Measurements from ENCODE around the gene SOCS7. TPM values are rescaled to one million over a fixed set of nuclear protein-coding genes. Genes with fewer than 3 reads are reported as not detected.

Gene SOCS7
- total RNA-seq, 1 donor from 2014 or later = 10.3 TPM

DNA sequence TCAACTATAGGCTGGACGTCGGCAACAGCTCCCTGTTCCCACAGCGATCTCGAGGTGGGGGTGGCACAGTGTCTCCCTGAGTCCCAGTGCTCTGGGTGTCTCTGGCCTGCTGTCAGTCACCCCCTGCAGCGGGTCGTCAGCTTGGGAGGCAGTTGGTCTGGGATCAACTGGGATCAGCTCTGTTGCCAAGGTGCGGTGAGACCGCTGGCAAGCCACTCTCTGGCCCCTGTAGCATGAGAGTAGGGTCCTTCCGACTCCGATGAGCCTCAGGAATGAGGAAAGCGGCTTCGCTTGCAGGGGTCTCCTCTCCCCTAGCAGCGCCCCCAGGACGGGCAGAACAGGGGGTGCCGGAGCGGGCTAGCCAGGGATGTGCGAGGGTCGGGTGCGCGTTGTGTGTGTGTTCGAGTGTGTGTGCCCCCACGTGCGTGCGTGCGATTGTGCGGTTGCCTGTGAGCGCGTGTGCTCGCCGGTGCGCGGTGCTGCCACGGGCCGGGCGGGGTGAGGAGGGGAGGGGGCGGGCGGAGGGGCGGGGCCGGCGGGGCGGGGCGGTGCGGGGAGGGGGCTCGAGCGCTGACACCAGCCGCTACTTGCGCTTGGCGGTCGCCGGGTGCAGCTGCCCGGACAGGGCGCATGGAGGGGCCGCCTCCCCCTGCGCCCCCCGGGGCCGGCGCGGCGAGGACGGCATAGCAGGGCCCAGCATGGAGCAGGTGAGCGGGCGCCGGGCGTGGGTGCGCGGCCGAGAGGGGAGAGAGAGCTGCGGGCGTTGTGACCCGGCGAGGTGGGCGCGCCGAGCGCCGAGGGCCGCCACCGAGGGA is 67.3 kb downstream of the SOCS7 start:
- H3K27ac ChIP-seq = no peak overlapping the region
- intact Hi-C loops (cut with DNase I) = no loop called here

DNA sequence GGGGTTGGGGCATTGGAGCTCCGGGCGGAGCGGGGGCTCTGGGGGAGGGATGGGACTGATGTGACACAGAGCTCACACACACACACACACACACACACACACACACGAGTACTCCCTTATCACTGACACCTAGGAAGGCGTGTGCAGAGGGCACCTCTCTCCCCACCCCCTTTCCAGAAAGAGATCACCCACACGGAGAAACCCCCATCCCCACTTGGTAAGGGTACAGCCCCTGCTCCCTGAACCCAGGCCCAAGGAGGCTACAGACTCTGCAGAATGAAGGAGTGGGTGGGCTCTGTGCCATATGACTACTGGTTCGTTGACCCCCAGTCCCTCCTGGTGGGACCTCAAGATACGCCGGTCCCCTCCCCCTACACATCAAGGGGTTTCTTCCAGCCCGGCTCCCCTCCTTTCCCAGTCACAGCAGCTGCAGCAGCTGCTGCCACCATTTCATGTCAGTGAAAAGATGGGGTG is 67.9 kb downstream of the SOCS7 start:
- no peaks in the 10 kb centered on the region for H3K36me3 ChIP-seq
- no peaks in the 10 kb centered on the region for H3K9me3 ChIP-seq
- TF ChIP-seq, protein P1, sequence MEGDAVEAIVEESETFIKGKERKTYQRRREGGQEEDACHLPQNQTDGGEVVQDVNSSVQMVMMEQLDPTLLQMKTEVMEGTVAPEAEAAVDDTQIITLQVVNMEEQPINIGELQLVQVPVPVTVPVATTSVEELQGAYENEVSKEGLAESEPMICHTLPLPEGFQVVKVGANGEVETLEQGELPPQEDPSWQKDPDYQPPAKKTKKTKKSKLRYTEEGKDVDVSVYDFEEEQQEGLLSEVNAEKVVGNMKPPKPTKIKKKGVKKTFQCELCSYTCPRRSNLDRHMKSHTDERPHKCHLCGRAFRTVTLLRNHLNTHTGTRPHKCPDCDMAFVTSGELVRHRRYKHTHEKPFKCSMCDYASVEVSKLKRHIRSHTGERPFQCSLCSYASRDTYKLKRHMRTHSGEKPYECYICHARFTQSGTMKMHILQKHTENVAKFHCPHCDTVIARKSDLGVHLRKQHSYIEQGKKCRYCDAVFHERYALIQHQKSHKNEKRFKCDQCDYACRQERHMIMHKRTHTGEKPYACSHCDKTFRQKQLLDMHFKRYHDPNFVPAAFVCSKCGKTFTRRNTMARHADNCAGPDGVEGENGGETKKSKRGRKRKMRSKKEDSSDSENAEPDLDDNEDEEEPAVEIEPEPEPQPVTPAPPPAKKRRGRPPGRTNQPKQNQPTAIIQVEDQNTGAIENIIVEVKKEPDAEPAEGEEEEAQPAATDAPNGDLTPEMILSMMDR (IDR thresholded peaks at IDR 0.05) = no peak
- peaks cover 15 to 39% of the 10 kb centered on the region in 2 donors for H3K4me1 ChIP-seq
- no peaks in the 10 kb centered on the region for H3K27me3 ChIP-seq
- H3K27ac ChIP-seq = peak overlapping the region in 1 of 2 donors; percentile 84
- DNase-seq (ENCODE audit: low spot score in 2 of 2) = no peak
- intact Hi-C loops (cut with DNase I) = no loop called here
- H3K4me3 ChIP-seq = peak overlapping the region; percentile 54 to 69

More for the DNA sequence above, 67.3 kb downstream of the SOCS7 start:
- H3K4me3 ChIP-seq = peak overlapping the region; percentile 54 to 69
- H3K36me3 ChIP-seq = no peaks in the 10 kb centered on the region
- H3K4me1 ChIP-seq = peaks cover 15 to 39% of the 10 kb centered on the region in 2 donors
- no peaks in the 10 kb centered on the region for H3K27me3 ChIP-seq
- TF ChIP-seq, protein P1 (IDR thresholded peaks at IDR 0.05) = no peak
- DNase-seq (ENCODE audit: low spot score in 2 of 2) = no peak
- H3K9me3 ChIP-seq = no peaks in the 10 kb centered on the region

DNA sequence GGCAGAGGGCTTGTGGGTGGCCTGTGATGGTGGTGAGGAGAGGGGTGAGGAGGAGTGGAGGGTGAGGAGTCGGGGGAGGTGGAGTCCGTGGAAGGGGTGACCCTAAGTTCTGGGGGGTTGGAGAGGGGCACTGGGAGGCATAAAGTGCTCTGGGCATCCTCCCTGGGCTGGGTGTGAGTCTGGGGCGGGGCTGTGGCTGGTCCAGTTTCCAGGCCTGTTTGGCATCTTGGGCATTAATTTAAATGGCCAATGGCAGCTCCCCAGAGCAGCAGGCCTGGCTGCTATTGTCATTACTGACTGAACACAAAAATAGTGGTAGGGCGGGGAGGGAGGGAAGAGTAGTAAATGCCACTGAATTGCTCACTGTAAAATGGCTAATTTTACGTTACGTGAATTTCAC is 68.9 kb downstream of the SOCS7 start:
- peak overlapping the region in 1 of 2 donors; percentile 50 for H3K4me3 ChIP-seq
- H3K27me3 ChIP-seq = no peaks in the 10 kb centered on the region
- H3K4me1 ChIP-seq = peaks cover 15 to 39% of the 10 kb centered on the region in 2 donors
- intact Hi-C loops (cut with DNase I) = loop anchor here (5.0 to 10.0 kb wide), 2 partner anchors 162 to 244 kb away; no protein-coding TSS in a partner anchor
- H3K27ac ChIP-seq = peak overlapping the region; percentile 82 to 84
- H3K36me3 ChIP-seq = no peaks in the 10 kb centered on the region
- DNase-seq (ENCODE audit: low spot score in 2 of 2) = no peak
- TF ChIP-seq, protein P1 (IDR thresholded peaks at IDR 0.05) = no peak
- H3K9me3 ChIP-seq = no peaks in the 10 kb centered on the region

DNA sequence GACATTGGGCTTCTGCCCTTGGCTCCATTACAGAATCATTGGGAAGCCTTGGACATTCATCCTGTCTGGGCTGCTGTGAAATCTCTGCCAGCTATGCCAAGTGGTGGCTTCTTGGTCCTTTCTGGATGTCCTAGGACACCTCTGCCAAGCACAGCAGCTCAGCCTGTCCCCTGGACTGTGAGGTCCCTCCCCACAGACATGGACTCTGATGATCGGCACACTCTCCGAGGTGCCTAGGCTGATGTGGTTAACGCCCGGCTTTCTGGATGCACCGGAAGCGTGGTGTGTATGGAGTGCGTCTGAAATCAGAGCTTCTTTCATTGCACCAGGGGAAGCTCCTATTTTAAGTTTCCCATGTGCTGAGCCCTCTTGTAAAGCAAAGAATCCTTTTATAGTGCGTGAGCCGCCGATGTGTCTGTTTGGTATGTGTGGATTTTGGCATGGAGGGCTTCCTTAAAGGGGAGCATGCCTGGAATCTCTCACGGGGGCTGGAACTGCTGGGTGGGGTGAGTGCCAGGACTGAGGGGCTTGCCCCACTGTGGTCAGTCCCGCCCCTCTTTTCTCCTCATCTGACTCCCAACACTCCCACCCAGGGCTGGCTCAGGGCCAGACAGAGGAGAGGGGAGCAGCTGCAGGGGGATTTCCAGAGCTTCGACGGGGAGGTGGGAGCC is 69.7 kb downstream of the SOCS7 start:
- intact Hi-C loops (cut with DNase I) = loop anchor here (5.0 to 10.0 kb wide), 2 partner anchors 161 to 243 kb away; no protein-coding TSS in a partner anchor
- Histone ChIP-seq H3K4me1 (peaks cover 15 to 43% of the 10 kb centered on the region in 2 donors), H3K27ac (peak overlapping the region; percentile 82 to 84), H3K9me3 (no peaks in the 10 kb centered on the region), H3K27me3 (no peaks in the 10 kb centered on the region), H3K36me3 (no peaks in the 10 kb centered on the region), H3K4me3 (peak overlapping the region; percentile 14 to 50)
- peak in 1 of 2 donors; percentile 81 for DNase-seq (ENCODE audit: low spot score in 2 of 2)
- TF ChIP-seq, protein P1 (IDR thresholded peaks at IDR 0.05) = no peak

DNA sequence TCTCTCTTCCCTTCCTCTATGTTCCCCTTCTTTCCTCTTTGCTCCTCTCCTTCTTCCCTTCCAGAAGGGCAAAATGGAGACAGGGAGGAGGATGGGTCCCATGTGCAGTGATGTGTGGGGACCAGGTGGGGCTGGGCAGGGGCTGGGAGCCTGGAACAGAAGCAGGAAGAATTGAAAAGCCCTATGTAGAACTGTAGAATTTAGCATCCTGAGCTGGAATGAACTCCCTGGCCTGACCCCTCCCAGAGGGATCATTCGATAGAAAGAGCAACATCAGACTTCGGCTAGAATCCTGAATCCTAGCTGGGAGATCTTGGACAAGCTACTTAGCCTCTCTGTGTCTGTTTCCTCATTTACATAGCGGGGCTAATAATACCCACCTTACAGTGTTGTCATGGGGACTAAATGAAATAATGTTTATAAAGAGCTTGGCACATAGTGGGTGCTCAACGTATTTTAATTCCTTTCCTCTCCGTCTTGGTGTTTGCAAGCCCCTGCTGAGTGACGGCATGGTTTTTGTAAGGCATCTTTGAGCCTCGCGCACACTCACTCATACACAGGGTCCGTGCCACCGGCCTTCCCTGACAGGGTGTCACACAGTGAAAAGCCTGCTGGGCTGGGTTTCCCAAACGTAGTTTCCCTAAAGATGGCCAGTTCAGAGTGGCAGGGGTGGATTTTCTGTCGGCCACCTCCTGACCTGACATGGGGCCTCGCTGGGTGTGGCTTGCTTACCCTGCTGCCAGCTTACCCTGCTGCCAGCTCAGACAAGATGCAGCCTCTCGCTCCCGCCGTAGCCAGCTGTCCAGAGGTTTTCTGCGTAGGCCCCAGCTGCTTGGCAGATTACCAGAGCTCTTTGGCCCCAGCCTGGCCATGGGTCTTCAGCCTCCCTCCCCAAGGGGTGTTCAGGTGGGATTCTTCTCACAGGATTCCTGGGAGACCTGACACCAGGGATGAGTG is 70.5 kb downstream of the SOCS7 start:
- no peak for DNase-seq (ENCODE audit: low spot score in 2 of 2)
- no peaks in the 10 kb centered on the region for H3K36me3 ChIP-seq
- no peaks in the 10 kb centered on the region for H3K9me3 ChIP-seq
- H3K4me3 ChIP-seq = peak overlapping the region in 1 of 2 donors; percentile 50
- H3K27me3 ChIP-seq = no peaks in the 10 kb centered on the region
- TF ChIP-seq, protein P1 (IDR thresholded peaks at IDR 0.05) = no peak
- H3K27ac ChIP-seq = peak overlapping the region; percentile 82 to 84
- peaks cover 20 to 50% of the 10 kb centered on the region in 2 donors for H3K4me1 ChIP-seq
- intact Hi-C loops (cut with DNase I) = loop anchor here (2.0 to 10.0 kb wide), 3 partner anchors 63 to 243 kb away; no protein-coding TSS in a partner anchor

Measured in ascending aorta (tissue), 2 donors.